Stimulated activated naive CD4-positive, alpha-beta T cell treated with Interleukin-2 at 50 U/mL for 16 hours (primary cell): ENCODE data around the gene SP1.
A peak's percentile ranks its signal among the peaks of the same experiment; 100 is the strongest.
"Not testable (repeated sequence)": the region's sequence is repeated elsewhere in the genome, so short reads cannot be mapped to it uniquely, and the experiment has no call there.

Source experiments
- DNase-seq: peaks from one replicate; lab custom pipeline; 2025; lab: John Stamatoyannopoulos, UW

The SP1 gene

GRCh38 chr12:53361638-53362037 lies 18.3 kb upstream of the SP1 start:
- not testable (repeated sequence) for DNase-seq

GRCh38 chr12:53365245-53365904 lies 14.6 kb upstream of the SP1 start:
- DNase-seq, result no peak

DNA sequence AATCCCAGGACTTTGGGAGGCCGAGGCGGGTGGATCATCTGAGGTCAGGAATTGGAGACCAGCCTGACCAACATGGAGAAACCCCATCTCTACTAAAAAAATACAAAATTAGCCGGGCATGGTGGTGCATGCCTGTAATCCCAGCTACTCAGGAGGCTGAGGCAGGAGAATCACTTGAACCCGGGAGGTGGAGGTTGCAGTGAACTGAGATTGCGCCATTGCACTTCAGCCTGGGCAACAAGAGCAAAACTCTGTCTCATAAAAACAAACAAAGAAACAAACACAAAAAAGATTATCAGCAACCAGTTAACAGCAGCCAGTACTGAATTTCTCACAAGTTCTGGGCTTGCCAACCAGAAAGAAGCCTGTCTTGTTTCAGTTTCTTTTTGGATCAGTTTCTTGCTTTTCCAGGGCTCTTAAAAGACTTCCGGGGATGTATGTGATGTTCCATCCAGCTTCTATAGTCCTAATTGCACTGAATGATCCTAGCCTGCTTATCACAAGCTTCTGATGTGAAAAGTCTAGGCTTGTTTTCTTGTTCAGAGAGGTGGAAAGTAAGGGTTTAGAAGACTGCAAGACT lies 6.3 kb upstream of the SP1 start:
- not testable (repeated sequence) for DNase-seq

GRCh38 chr12:53374277-53374676 lies 5.7 kb upstream of the SP1 start:
- DNase-seq, result not testable (repeated sequence)

DNA sequence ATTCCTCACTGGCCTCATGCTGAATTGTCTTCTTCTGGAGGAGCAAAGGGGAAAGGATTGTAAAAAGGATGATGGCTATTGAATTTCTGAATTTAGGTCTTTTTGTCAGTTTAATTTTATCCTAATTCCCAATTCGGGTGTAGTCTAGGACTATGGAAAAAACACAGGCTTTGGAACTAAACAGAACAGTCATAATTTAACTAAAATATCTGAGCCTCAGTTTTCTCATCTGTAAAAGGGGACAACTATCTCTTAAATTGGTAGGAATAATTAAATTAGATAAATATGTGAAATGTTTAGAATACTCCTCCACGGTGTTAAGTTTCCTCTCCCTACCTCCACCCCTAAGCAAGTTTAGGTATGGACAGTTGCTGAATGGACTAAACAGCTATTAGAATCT lies 3.2 kb upstream of the SP1 start:
- DNase-seq, result no peak

- no peak for DNase-seq
These were observed 1.8 kb upstream of the SP1 start for GRCh38 chr12:53378222-53378621.

GRCh38 chr12:53378724-53379388 lies 1.1 kb upstream of the SP1 start:
- DNase-seq, result no peak

- peak; percentile 100 for DNase-seq
These were observed 430 bp upstream of the SP1 start for GRCh38 chr12:53379389-53380103.

- no peak for DNase-seq
These were observed 1.1 kb downstream of the SP1 start for GRCh38 chr12:53380794-53381730.

GRCh38 chr12:53381731-53382630 lies 2.0 kb downstream of the SP1 start:
- no peak for DNase-seq

DNA sequence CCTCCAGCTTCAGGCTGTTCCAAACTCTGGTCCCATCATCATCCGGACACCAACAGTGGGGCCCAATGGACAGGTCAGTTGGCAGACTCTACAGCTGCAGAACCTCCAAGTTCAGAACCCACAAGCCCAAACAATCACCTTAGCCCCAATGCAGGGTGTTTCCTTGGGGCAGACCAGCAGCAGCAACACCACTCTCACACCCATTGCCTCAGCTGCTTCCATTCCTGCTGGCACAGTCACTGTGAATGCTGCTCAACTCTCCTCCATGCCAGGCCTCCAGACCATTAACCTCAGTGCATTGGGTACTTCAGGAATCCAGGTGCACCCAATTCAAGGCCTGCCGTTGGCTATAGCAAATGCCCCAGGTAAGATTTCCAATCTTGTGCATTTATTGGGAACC lies 3.3 kb downstream of the SP1 start:
- DNase-seq, result no peak

DNA sequence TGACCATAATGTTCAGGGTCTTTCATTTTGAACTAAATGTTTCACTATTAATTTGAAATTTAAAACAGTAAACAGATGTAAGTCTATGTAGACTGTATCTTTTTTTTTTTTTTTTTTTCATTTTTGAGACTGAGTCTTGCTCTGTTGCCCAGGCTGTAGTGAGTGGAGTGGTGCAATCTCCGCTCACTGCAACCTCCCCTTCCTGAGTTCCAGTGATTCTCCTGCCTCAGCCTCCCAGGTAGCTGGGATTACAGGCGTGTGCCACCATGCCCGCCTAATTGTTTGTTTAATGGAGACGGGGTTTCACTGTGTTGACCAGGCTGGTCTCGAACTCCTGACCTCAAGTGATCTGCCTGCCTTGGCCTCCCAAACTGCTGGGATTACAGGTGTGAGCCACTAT lies 6.4 kb downstream of the SP1 start:
- DNase-seq, result not testable (repeated sequence)

DNA sequence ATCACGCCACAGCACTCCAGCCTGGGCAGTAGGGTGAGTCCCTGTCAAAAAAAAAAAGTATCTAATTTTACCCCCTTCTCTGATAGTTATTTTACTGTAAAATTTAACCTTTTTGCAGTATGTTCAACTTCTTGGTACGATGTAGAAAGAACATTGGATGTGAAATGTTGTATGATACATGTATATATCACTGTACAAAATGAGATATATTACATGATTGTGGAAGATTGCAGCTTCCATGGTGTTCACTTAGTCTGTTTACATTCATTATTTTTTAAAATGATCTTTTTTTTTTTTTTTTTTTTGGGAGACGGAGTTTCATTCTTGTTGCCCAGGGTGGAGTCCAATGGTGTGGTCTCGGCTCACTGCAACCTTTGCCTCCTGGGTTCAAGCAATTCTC lies 9.0 kb downstream of the SP1 start:
- DNase-seq, result no peak

- DNase-seq, result no peak
These were observed 9.7 kb downstream of the SP1 start for GRCh38 chr12:53389702-53390101.

- DNase-seq, result no peak
These were observed 11.7 kb downstream of the SP1 start for GRCh38 chr12:53391724-53392123.

DNA sequence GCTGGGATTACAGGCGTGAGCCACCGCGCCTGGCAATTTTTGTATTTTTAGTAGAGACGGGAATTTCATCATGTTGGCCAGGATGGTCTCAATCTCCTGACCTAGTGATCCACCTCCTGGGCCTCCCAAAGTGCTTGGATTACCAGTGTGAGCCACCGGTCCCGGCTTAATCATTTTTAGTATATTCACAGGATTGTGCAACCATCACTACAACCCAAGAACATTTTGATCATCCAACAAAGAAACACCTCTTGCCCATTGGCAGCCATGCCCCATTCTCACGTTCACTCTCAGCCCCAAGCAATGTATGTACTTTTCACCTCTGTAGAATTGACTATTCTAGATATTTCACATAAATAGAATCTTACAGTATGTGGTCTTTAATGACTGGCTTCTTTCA lies 19.9 kb downstream of the SP1 start:
- DNase-seq, result no peak

DNA sequence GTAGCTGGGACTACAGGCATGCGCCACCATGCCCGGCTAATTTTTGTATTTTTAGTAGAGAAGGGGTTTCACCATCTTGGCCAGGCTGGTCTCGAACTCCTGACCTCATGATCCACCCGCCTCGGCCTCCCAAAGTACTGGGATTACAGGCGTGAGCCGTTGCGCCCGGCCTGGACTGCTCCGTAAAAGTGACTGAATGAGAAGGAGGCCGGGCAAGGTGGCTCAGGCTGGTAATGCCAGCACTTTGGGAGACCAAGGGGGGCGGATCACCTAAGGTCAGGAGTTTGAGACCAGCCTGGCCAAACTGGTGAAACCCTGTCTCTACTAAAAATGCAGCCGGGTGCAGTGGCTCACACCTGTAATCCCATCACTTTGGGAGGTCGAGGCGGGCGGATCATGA lies 22.4 kb downstream of the SP1 start:
- DNase-seq, result not testable (repeated sequence)

DNA sequence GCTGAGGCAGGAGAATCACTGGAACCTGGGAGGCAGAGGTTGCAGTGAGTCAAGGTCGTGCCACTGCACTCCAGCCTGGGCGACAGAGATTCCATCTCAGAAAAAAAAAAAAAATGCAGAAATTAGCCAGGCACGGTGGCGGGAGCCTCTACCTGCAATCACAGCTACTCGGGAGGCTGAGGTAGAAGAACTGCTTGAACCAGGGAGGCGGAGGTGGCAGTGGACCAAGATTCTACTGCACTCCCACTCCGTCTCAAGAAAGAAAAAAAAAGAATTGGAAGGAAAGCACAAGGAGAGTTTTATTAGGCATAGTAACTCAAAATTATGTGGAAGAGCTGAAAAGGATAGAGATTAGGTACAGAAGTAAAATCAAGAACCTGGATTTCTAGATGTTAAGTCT lies 22.9 kb downstream of the SP1 start:
- DNase-seq, result no peak

DNA sequence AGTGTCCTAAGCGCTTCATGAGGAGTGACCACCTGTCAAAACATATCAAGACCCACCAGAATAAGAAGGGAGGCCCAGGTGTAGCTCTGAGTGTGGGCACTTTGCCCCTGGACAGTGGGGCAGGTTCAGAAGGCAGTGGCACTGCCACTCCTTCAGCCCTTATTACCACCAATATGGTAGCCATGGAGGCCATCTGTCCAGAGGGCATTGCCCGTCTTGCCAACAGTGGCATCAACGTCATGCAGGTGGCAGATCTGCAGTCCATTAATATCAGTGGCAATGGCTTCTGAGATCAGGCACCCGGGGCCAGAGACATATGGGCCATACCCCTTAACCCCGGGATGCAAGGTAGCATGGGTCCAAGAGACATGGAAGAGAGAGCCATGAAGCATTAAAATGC lies 31.0 kb downstream of the SP1 start:
- DNase-seq, result no peak

- no peak for DNase-seq
These were observed 33.7 kb downstream of the SP1 start for GRCh38 chr12:53413485-53414204.
